GM23338 (cell line): ENCODE measurements around the gene MAGI1. TPM values are rescaled to one million over a fixed set of nuclear protein-coding genes. Genes with fewer than 3 reads are reported as not detected.
A peak's percentile ranks its signal among the peaks of the same experiment; 100 is the strongest.

Experiments used
- ATAC-seq: fragments of 200-7000 bp; cut with Tn5 transposase; 3 replicates; pipeline ENCODE4 v1.9.1; 2020
- DNase-seq: peaks from one replicate; pipeline ENCODE4 v3.0.0-alpha.2; 2015; ENCODE audit warnings: low spot score
- H2AFZ ChIP-seq: fragments of 200-600 bp; sonication (generic); 2 replicates; pipeline ENCODE4 v1.8.0; 2016; ENCODE audit warnings: antibody characterized with exemption, mild to moderate bottlenecking, moderate library complexity
- H3F3A ChIP-seq: fragments of 200-600 bp; sonication (generic); replicated peaks from 2 replicates; pipeline ENCODE4 v1.8.0; 2017; ENCODE audit warnings: antibody characterized with exemption, mixed run types, low read depth
- H3K27ac ChIP-seq: fragments of 200-600 bp; sonication (generic); 2 replicates; pipeline ENCODE4 v1.6.1; 2016; ENCODE audit warnings: low read depth
- H3K27me3 ChIP-seq: fragments of 200-600 bp; sonication (generic); 2 replicates; pipeline ENCODE4 v1.8.0; 2016; ENCODE audit warnings: mild to moderate bottlenecking, mixed run types, moderate library complexity; ENCODE audit not compliant: insufficient read depth
- H3K36me3 ChIP-seq: fragments of 200-600 bp; sonication (generic); 2 replicates; pipeline ENCODE4 v1.8.0; 2016; ENCODE audit warnings: mild to moderate bottlenecking; ENCODE audit not compliant: insufficient read depth
- H3K4me1 ChIP-seq: fragments of 200-600 bp; sonication (generic); 2 replicates; pipeline ENCODE4 v1.8.0; 2016; ENCODE audit warnings: mild to moderate bottlenecking, moderate library complexity; ENCODE audit not compliant: insufficient read depth
- H3K4me2 ChIP-seq: fragments of 200-600 bp; sonication (generic); 2 replicates; pipeline ENCODE4 v1.7.1; 2017; ENCODE audit warnings: mixed run types
- H3K4me3 ChIP-seq: fragments of 200-600 bp; sonication (generic); 2 replicates; pipeline ENCODE4 v1.6.1; 2016; ENCODE audit warnings: mixed run types
- H3K79me2 ChIP-seq: fragments of 200-600 bp; sonication (generic); replicated peaks from 2 replicates; pipeline ENCODE4 v1.8.0; 2017; ENCODE audit warnings: mild to moderate bottlenecking; ENCODE audit not compliant: insufficient read depth
- H3K9me2 ChIP-seq: fragments of 200-600 bp; sonication (generic); 2 replicates; pipeline ENCODE4 v1.8.0; 2017; ENCODE audit not compliant: insufficient read depth
- H4K20me1 ChIP-seq: fragments of 200-600 bp; sonication (generic); replicated peaks from 2 replicates; pipeline ENCODE4 v1.8.0; 2017; ENCODE audit warnings: mild to moderate bottlenecking; ENCODE audit not compliant: insufficient read depth
- H3K27ac Mint-ChIP-seq: 2 replicates; pipeline ENCODE4 v1.8.0; 2020; ENCODE audit warnings: inconsistent platforms, mild to moderate bottlenecking, moderate library complexity, mixed read lengths
- H3K27me3 Mint-ChIP-seq: 3 replicates; pipeline ENCODE4 v1.8.0; 2022; ENCODE audit warnings: low read depth, mild to moderate bottlenecking, moderate library complexity, mixed read lengths, inconsistent platforms; ENCODE audit not compliant: insufficient read depth, poor library complexity
- H3K36me3 Mint-ChIP-seq: 3 replicates; pipeline ENCODE4 v1.8.0; 2021; ENCODE audit warnings: low read depth, mild to moderate bottlenecking, inconsistent platforms, moderate library complexity, mixed read lengths
- H3K4me1 Mint-ChIP-seq: 3 replicates; pipeline ENCODE4 v1.8.0; 2020; ENCODE audit warnings: mild to moderate bottlenecking, inconsistent platforms, mixed read lengths
- H3K4me3 Mint-ChIP-seq: 3 replicates; pipeline ENCODE4 v1.8.0; 2021; ENCODE audit warnings: moderate library complexity, mild to moderate bottlenecking, inconsistent platforms, mixed read lengths
- H3K9me3 Mint-ChIP-seq: 3 replicates; pipeline ENCODE4 v1.8.0; 2020; ENCODE audit warnings: moderate library complexity, mild to moderate bottlenecking, inconsistent platforms, mixed read lengths
- CREB1 ChIP-seq: fragments of 250-450 bp; sonication (Bioruptor Pico); IDR thresholded peaks from 2 replicates; pipeline ENCODE4 v1.5.0; 2020; ENCODE audit warnings: low read depth, mild to moderate bottlenecking, moderate library complexity
- EZH2 ChIP-seq: fragments of 200-600 bp; sonication (generic); IDR thresholded peaks from one replicate; pipeline ENCODE4 v1.8.0; 2017; ENCODE audit warnings: antibody characterized with exemption, mild to moderate bottlenecking, low read depth; ENCODE audit not compliant: unreplicated experiment
- EZH2phosphoT487 ChIP-seq: fragments of 200-600 bp; sonication (generic); IDR thresholded peaks from one replicate; pipeline ENCODE4 v1.8.1; 2018; ENCODE audit warnings: antibody characterized with exemption; ENCODE audit not compliant: unreplicated experiment
- POLR2AphosphoS5 ChIP-seq: IDR thresholded peaks from 2 replicates; pipeline ENCODE4 v1.6.1; 2016; ENCODE audit warnings: antibody characterized with exemption, low read depth
- STAT1 ChIP-seq: IDR thresholded peaks from one replicate; pipeline ENCODE4 v1.6.1; 2016; ENCODE audit warnings: antibody characterized with exemption; ENCODE audit not compliant: unreplicated experiment
- ZNF114 ChIP-seq: fragments of 250-450 bp; sonication (Bioruptor Pico); IDR thresholded peaks from 2 replicates; pipeline ENCODE4 v1.5.0; 2020; ENCODE audit warnings: mild to moderate bottlenecking, moderate library complexity
- ZNF331 ChIP-seq: fragments of 250-450 bp; sonication (Bioruptor Pico); IDR thresholded peaks from 2 replicates; pipeline ENCODE4 v1.5.0; 2020; ENCODE audit warnings: low read depth, mild to moderate bottlenecking, moderate library complexity
- polyA plus RNA-seq: library from polyadenylated mRNA; unstranded; fragments of >200 nt; fragmentation: Nextera tagmentation; extraction: Ambion mirVana; gene quantifications from 2 replicates; pipeline ENCODE4 v1.2.1, GENCODE V29; 2016
- total RNA-seq: library from RNA; depleted of rRNA; stranded (reverse); fragments of >200 nt; shearing (Covaris generic); gene quantifications from 2 replicates; pipeline ENCODE4 v1.2.3, GENCODE V29; 2014
- TF ChIP-seq, protein P1 (sequence below), 2 experiments: fragments of 200-600 bp in 1 of 2; sonication (generic) in 1 of 2; conservative IDR thresholded peaks; 2 replicates each; pipeline versions ENCODE4 v1.5.1 to v1.6.1; 2016 to 2017; ENCODE audit warnings: antibody characterized with exemption in 2 of 2, low read depth in 2 of 2, mild to moderate bottlenecking in 2 of 2, moderate library complexity in 1 of 2
- TF ChIP-seq, protein P2 (sequence below): fragments of 250-450 bp; sonication (Bioruptor Pico); IDR thresholded peaks from 2 replicates; pipeline ENCODE4 v1.5.0; 2020; ENCODE audit warnings: mild to moderate bottlenecking, moderate library complexity
- TF ChIP-seq, protein P3 (sequence below): IDR thresholded peaks from 2 replicates; pipeline ENCODE4 v1.6.1; 2016; ENCODE audit warnings: antibody characterized with exemption

The MAGI1 gene
- total and polyA plus RNA-seq, 2 experiments from 2014 or later: 27.4 to 71.2 TPM

DNA sequence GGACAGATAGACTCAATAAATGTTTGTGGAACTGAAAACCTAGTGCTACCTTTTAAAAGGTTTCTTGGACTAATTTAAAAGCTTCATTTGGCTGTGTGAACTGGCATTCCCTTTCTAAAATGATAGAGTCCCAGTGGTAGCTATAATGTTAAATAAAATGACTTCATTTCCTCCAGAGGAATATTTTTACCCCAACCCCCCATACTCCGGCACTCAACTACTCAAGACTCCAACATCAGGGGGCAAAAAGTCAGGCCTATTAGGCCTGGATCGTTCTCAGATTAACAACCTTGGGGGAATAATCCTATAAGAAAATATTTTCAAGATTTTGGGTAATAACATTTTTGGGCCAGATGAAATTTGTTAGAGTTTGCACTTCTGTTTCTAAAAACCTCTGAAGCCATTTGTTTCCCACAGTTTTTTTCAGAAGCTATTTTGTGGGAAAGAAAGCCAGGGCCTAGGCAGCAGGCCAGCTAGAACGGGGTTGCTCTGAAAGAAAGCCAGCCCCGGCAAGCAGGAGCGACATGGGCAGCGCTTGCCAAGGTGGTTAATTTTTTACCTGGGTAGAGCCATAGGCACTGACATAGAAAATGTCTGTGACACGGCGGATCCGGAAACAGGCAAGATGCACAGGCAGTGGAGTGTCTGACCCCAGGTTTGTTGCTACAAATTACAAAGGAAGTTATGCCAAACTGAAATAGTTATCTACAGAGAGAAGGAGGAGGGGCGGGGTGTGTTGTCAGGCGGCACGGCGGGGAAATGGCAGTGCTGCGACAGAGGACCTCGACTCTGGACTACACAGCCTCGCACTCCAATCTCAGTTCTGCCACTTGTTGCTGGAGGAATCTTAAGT, 84.6 kb downstream of the MAGI1 start:
- peak overlapping the region; percentile 28 for H3K4me2 ChIP-seq
- no peaks in the 10 kb centered on the region for H3K9me2 ChIP-seq
- peak overlapping the region; percentile 92 for H3K27ac ChIP-seq
- no peak overlapping the region for H3K4me3 ChIP-seq
- peaks cover 13% of the 10 kb centered on the region for H3K27me3 Mint-ChIP-seq
- peaks cover 59% of the 10 kb centered on the region for H3K4me1 Mint-ChIP-seq
- no peaks in the 10 kb centered on the region for H3K9me3 Mint-ChIP-seq
- no peaks in the 10 kb centered on the region for H3K36me3 ChIP-seq
- peak overlapping the region; percentile 32; the same call in 1 of the 3 replicates for H3K4me3 Mint-ChIP-seq
- DNase-seq (peak; percentile 20), ATAC-seq (peak; percentile 11; the same call in 2 of the 3 replicates)
- no peak overlapping the region for H2AFZ ChIP-seq
- H3K4me1 ChIP-seq: peaks cover 42% of the 10 kb centered on the region
- no peaks in the 10 kb centered on the region for H3K27me3 ChIP-seq
- H3K79me2 ChIP-seq: peaks cover 55% of the 10 kb centered on the region
- peak overlapping the region; percentile 99 for H3K27ac Mint-ChIP-seq
- TF ChIP-seq, protein P1, sequence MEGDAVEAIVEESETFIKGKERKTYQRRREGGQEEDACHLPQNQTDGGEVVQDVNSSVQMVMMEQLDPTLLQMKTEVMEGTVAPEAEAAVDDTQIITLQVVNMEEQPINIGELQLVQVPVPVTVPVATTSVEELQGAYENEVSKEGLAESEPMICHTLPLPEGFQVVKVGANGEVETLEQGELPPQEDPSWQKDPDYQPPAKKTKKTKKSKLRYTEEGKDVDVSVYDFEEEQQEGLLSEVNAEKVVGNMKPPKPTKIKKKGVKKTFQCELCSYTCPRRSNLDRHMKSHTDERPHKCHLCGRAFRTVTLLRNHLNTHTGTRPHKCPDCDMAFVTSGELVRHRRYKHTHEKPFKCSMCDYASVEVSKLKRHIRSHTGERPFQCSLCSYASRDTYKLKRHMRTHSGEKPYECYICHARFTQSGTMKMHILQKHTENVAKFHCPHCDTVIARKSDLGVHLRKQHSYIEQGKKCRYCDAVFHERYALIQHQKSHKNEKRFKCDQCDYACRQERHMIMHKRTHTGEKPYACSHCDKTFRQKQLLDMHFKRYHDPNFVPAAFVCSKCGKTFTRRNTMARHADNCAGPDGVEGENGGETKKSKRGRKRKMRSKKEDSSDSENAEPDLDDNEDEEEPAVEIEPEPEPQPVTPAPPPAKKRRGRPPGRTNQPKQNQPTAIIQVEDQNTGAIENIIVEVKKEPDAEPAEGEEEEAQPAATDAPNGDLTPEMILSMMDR (conservative IDR thresholded peaks at IDR 0.05; ENCODE audit: low read depth in 2 of 2): no peak
- TF ChIP-seq ZNF331 (CRISPR knock-in tag) (no peak), CREB1 (CRISPR knock-in tag) (no peak), ZNF114 (no peak), EZH2 (no peak), POLR2AphosphoS5 (no peak), EZH2phosphoT487 (no peak), STAT1 (no peak)
- TF ChIP-seq, protein P2, sequence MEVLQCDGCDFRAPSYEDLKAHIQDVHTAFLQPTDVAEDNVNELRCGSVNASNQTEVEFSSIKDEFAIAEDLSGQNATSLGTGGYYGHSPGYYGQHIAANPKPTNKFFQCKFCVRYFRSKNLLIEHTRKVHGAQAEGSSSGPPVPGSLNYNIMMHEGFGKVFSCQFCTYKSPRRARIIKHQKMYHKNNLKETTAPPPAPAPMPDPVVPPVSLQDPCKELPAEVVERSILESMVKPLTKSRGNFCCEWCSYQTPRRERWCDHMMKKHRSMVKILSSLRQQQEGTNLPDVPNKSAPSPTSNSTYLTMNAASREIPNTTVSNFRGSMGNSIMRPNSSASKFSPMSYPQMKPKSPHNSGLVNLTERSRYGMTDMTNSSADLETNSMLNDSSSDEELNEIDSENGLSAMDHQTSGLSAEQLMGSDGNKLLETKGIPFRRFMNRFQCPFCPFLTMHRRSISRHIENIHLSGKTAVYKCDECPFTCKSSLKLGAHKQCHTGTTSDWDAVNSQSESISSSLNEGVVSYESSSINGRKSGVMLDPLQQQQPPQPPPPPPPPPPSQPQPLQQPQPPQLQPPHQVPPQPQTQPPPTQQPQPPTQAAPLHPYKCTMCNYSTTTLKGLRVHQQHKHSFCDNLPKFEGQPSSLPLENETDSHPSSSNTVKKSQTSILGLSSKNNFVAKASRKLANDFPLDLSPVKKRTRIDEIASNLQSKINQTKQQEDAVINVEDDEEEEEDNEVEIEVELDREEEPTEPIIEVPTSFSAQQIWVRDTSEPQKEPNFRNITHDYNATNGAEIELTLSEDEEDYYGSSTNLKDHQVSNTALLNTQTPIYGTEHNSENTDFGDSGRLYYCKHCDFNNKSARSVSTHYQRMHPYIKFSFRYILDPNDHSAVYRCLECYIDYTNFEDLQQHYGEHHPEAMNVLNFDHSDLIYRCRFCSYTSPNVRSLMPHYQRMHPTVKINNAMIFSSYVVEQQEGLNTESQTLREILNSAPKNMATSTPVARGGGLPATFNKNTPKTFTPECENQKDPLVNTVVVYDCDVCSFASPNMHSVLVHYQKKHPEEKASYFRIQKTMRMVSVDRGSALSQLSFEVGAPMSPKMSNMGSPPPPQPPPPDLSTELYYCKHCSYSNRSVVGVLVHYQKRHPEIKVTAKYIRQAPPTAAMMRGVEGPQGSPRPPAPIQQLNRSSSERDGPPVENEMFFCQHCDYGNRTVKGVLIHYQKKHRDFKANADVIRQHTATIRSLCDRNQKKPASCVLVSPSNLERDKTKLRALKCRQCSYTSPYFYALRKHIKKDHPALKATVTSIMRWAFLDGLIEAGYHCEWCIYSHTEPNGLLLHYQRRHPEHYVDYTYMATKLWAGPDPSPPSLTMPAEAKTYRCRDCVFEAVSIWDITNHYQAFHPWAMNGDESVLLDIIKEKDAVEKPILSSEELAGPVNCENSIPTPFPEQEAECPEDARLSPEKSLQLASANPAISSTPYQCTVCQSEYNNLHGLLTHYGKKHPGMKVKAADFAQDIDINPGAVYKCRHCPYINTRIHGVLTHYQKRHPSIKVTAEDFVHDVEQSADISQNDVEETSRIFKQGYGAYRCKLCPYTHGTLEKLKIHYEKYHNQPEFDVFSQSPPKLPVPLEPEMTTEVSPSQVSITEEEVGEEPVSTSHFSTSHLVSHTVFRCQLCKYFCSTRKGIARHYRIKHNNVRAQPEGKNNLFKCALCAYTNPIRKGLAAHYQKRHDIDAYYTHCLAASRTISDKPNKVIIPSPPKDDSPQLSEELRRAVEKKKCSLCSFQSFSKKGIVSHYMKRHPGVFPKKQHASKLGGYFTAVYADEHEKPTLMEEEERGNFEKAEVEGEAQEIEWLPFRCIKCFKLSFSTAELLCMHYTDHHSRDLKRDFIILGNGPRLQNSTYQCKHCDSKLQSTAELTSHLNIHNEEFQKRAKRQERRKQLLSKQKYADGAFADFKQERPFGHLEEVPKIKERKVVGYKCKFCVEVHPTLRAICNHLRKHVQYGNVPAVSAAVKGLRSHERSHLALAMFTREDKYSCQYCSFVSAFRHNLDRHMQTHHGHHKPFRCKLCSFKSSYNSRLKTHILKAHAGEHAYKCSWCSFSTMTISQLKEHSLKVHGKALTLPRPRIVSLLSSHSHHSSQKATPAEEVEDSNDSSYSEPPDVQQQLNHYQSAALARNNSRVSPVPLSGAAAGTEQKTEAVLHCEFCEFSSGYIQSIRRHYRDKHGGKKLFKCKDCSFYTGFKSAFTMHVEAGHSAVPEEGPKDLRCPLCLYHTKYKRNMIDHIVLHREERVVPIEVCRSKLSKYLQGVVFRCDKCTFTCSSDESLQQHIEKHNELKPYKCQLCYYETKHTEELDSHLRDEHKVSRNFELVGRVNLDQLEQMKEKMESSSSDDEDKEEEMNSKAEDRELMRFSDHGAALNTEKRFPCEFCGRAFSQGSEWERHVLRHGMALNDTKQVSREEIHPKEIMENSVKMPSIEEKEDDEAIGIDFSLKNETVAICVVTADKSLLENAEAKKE (CRISPR knock-in tag): no peak
- TF ChIP-seq, protein P3, sequence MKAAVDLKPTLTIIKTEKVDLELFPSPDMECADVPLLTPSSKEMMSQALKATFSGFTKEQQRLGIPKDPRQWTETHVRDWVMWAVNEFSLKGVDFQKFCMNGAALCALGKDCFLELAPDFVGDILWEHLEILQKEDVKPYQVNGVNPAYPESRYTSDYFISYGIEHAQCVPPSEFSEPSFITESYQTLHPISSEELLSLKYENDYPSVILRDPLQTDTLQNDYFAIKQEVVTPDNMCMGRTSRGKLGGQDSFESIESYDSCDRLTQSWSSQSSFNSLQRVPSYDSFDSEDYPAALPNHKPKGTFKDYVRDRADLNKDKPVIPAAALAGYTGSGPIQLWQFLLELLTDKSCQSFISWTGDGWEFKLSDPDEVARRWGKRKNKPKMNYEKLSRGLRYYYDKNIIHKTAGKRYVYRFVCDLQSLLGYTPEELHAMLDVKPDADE: no peak
- H4K20me1 ChIP-seq: no peaks in the 10 kb centered on the region
- no peaks in the 10 kb centered on the region for H3F3A ChIP-seq
- peaks cover 4% of the 10 kb centered on the region; the same call in 1 of the 3 replicates for H3K36me3 Mint-ChIP-seq
